ENCODE measurements around the gene SFT2D3.

The SFT2D3 gene

GRCh38 chr2:127664065-127664894, 37.0 kb upstream of the SFT2D3 start:
- DNase-seq (ENCODE audit: low read depth in 3 of 3, low spot score in 1 of 3), result no peak

DNA sequence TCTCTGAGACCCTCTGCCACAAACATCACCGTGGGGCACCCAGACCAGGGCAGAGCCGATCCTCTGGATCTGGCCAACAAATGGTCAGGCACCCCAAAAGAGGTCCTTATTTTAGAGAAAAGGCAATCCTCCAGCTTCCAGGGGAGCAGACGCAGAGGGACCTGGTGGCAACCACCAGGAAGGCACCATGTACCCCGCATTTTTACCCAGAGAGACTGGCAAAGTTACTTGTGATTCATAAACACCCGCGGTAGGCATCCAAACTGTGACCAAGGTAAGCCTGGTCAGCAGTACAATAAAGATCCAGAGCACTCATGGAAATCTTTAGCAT, 36.4 kb upstream of the SFT2D3 start:
- no peak for DNase-seq (ENCODE audit: low read depth in 3 of 3, low spot score in 1 of 3)

DNA sequence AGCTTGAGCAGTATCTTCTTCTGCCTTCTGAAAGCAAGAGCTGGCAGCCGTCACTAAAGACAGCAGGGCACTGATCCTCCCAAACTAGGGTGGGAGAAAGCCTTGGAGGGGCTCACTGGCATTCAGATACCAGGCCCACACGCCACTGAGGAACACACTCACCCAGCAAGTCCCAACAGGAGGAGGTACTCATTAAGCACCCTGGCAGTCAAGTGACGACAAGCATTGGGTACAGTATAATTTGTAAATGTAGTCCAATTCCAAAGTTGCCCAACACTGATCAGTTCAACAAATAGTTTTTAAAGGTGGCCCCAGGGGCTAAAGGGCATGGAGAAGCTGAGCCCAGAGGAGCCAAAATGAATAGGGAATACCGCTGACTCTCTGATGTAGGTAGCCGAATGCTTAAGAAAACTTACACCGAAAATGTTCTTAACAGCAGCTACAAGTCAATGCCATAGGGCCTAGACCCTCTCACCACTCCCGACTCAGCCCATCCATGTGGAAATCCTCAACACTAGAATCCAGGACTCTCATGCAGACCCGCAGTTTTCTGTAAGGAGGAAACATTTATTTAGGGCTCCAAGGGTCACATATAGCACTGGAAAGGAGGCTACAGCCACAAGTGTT, 35.9 kb upstream of the SFT2D3 start:
- no peak for DNase-seq (ENCODE audit: low read depth in 3 of 3, low spot score in 1 of 3)

- no peak for DNase-seq (ENCODE audit: low read depth in 3 of 3, low spot score in 1 of 3)
Observed at GRCh38 chr2:127669056-127669455, 32.2 kb upstream of the SFT2D3 start.

DNA sequence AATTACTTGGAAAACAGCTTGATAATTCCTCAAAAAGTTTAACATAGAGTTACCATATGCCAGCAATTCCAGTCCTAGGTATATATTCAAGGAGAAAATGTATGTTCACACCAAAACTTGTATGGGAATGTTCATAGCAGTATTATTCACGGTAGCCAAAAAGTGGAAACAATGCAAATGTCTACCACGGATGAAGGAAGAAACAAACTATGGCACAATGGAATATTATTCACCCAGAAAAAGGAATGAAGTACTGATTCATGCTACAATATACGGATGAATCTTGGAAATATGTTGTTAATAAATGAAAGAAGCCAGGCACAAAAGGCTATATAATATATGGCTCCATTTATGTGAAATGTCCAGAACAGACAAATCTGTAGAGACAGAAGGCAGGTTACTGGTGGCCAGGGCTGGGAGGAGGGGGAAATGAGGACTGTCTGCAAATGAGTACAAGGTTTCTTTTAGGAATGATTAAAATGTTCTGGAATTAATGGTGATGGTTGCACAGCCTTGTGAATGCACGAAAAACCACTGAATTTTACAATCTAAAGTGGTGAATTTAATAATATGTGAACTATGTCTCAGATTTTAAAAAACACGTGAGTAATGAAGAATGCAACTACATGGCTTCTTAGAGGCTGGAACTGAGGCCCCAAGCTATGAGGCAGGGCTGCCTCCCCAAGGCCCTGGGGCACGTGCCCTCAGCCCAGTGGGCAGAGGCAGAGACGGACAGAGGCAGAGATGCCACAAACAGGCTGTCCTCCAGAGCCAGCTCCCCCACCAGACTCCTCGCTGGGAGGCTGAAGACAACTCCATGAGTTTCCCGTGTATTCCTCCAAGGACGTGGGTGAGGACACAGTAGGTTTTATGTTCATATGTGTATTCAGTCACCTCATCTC, 31.0 kb upstream of the SFT2D3 start:
- no peak for DNase-seq (ENCODE audit: low read depth in 3 of 3, low spot score in 1 of 3)

DNA sequence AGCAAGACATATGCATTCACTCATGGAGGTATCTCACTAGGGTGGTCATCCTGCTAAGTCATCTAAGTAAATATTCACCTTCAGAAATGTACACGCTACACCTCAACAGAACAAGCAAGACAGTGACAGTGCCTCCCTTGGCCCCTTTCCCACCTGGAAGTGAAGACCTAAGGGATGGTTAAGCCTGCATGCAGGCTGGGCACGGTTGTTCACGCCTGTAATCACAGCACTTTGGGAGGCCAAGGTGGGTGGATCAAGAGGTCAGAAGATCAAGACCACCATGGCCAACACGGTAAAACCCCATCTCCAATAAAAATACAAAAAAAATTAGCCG, 30.4 kb upstream of the SFT2D3 start:
- no peak for DNase-seq (ENCODE audit: low read depth in 3 of 3, low spot score in 1 of 3)

DNA sequence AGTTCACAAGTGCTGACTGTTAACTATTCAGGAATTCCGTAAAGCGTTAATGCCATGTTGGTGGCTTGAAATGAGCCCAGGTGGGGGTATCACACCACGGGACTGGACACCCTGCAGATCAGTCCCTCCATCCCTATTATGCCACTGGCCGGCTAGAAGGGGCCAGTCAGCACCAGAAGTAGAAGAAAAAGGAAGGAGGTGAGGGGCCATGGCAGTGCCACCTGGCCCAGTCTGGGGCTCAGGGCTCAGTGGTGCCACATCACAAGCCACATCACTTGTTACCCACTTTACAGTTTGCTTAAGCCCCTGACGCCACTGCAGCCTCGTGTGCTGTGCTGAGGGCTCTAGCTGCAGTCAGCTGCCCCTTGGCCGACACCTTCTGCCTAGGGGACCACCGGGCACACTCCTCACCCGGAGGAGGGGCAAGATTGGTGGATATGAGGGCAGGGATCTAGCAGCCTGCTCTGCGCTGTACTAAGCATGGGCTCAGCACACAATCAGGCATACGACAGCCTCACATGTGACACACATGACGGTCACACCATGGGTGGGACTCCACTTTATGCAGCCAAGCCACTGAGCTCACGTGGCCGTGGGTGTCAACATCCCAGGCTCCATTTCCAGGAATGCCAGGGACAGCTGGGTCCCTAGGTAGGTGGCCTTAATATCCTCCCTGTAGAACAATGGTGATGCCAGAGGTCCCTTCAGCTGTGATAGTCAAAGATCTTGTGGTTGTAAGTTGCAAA, 29.6 kb upstream of the SFT2D3 start:
- DNase-seq (ENCODE audit: low read depth in 3 of 3, low spot score in 1 of 3), result no peak

DNA sequence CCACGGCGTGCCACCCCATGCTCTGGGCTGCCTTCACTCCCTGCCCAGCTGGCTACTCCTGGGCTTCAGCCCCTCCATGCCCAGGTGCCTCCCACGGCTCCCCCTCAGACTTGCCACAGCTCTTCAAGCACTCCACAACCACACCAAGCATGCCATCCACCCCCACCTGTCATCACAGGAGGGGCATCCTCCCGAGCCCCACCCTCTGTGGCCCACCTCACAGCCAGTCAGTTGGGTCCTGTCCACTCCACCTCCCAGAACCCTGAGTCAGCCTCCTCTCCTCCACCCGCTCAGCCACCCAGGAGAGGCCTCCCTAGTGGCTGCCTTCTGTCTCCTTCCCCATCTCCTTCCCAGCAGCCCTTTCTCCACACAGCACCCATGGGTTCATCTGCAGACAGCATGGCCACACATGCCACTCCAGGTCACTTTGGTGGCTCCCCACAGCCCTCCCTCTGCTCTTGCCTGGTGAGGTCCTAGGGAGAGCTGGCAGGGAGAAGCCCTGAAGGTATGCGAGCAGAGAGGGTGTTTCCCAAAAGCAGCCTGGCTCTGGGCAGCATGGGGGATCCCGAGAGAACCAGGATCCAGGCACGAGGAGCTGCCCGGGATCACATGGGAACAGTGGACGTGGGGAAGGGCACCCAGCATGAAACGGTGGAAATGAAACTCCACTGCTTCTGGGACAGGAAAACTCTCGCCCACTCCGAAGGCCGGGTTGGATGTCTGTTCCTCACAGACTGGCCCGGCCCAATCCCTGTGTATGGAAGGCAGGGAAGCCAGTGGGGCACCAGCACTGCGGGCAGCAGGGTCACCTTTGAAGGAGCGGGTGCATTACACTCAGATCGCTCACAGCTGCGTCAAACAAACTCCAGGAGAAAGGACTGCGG, 28.7 kb upstream of the SFT2D3 start:
- DNase-seq (ENCODE audit: low read depth in 3 of 3, low spot score in 1 of 3), result no peak

- DNase-seq (ENCODE audit: low read depth in 3 of 3, low spot score in 1 of 3), result no peak
Observed at GRCh38 chr2:127673291-127674069, 27.8 kb upstream of the SFT2D3 start.

- DNase-seq (ENCODE audit: low read depth in 3 of 3, low spot score in 1 of 3), result no peak
Observed at GRCh38 chr2:127674241-127675209, 26.8 kb upstream of the SFT2D3 start.

DNA sequence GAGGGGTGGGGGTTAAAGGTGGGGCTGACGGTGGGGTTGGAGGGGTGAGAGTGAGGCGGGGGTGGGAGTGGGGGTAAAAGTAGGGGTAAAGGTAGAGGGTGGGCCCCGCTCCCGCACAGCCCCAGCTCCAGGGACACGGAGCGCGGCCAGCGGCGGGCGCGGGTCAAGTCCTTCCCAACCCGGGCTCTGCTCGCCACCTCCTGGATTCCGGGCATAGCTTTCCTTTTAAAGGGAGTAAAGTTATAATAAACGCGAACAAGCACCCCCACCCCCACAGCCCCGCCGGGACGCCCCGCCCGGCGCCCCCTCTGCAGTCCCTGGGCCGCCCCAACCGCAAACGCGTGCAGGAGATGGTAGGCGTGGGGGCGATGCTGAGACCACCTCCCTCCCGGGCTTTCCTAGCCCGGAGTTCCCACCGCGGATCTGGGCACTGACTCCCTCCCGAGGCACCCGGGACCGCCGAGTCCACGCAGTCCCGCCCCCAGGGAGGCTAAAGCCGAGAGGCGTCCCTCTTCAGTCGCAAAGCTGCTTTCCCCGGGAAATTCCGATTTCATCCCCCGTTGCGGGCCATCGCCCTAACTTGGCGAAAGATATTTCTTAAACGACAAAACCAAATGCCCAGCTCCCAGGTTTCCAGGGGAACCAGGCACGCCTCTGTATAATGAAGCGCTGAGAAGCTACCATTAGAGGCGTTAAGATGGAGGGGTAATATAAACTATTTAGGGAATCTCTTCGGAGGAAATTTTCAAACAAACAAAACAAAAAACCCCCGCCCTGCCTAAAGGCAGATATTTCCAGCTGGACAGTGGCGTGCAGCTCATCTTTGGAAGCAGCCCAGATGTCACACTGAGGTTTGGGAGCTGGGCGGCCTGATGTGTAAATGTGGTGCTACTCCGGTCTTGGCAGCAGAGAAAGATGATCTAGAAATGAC, 25.7 kb upstream of the SFT2D3 start, which contains the start of gene LIMS2:
TSS of gene LIMS2 (minus strand) at position 200 of the 931 bp plus-strand sequence. CDS start 506 bp downstream, outside the sequence.
- DNase-seq (ENCODE audit: low read depth in 3 of 3, low spot score in 1 of 3), result no peak

GRCh38 chr2:127676906-127677305, 24.4 kb upstream of the SFT2D3 start:
- no peak for DNase-seq (ENCODE audit: low read depth in 3 of 3, low spot score in 1 of 3)

DNA sequence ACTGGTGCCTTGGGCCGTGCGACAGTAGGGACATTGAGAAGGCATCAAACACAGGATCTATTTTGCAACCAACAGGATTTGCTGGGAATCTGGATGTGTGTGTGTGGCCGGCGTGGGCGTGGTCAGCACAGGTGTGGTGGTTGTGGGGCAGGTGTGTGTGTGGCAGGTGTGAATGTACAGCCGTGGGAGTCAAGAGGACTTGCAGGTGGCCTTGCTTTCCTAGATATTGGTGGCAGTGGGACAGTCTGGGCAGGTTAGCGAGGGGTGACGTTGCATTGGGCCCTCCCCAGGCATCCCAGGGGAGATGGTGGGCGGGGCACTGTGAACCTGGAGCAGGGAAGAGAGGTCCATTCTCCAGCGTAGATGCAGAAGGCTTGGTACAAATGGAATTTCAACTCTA, 22.8 kb upstream of the SFT2D3 start:
- DNase-seq (ENCODE audit: low read depth in 3 of 3, low spot score in 1 of 3), result no peak

- no peak for DNase-seq (ENCODE audit: low read depth in 3 of 3, low spot score in 1 of 3)
Observed at GRCh38 chr2:127678991-127679390, 22.3 kb upstream of the SFT2D3 start.

DNA sequence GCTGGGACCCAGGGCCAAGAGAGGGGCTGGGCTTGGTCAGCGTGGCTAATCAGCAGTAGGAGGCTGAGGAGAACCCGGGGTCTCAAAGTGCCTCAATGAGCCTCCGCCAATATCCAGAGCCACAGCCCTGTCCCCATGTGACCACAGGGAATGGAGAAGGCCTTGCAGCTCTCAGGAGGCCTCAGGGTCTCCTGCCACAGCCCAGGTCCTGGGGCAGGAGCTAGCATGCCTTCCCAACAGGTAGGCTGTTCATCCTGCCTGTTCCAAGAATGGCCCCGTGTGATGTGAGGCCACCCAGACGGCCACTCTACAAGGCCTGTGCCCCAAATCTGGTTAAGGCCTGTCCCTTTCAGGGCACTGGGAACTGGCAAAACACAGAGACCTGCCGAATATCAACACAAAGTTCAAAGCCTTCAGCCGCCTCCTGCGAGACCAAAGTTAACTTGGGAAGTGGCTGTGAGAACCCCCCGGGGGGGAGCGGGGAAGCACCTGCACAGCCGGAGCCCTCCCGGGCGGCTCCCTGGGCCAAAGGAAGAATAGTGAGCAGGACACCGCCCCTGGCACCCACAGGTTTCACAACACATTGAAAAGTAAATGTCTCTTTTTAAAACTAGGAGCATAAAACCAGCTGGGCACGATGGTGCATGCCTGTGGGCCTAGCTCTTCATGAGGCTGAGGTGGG, 21.5 kb upstream of the SFT2D3 start:
- no peak for DNase-seq (ENCODE audit: low read depth in 3 of 3, low spot score in 1 of 3)

DNA sequence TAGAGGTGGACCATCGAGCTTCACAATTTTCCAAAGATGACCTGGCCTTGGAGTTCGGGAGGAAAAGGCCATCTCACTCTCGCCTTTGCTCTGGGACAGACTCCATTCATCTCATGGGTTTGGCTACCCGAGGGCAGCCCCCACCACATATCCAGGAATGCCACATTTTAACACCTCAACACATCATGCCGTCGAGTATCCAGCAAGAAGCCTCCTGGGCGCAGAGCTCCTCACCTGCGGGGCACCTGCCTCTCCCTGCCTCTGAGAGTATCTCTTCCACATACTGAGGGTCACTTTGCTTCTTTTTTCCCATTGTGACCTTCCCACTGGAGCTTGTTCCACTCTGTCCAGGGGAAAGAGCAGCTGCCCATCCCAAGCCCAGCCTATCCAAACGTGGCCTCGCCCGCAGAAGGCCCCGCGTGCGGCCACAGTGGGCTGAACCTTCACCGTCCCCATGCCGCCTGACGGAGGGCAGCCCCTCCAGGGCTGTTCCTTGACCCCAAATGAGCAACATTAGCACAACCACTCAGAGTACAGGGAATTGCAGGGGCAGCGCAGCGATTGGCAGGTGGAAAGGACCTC, 20.5 kb upstream of the SFT2D3 start:
- DNase-seq (ENCODE audit: low read depth in 3 of 3, low spot score in 1 of 3), result no peak

Data from stimulated activated CD4-positive, alpha-beta T cell treated with anti-CD3 and anti-CD28 coated beads, TNF-alpha, amount 100 ng/mL, for 1 hour (primary cell).